ENCODE data around the gene ERVW-1.

The ERVW-1 gene

DNA sequence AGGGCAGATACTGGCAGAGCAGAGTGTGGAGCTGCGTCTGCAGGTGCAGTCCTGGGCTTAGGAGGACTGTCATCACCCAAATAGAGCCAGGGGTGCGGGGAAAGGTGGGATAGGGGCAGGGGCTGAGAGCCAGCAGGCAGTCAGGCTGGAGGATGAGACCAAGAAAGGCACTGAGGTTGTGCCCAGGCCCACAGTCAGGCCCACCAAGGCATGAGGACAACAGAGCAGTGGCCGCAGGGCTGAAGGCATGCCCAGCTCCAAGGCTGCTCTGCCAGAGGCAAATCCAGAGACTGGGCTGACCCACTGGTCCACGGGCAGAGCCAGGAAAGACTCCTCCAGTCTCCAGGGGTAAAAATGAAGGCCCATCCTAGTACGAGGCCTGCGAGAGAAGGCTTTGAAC is 54.8 kb downstream of the ERVW-1 start:
- TF ChIP-seq, protein P1, sequence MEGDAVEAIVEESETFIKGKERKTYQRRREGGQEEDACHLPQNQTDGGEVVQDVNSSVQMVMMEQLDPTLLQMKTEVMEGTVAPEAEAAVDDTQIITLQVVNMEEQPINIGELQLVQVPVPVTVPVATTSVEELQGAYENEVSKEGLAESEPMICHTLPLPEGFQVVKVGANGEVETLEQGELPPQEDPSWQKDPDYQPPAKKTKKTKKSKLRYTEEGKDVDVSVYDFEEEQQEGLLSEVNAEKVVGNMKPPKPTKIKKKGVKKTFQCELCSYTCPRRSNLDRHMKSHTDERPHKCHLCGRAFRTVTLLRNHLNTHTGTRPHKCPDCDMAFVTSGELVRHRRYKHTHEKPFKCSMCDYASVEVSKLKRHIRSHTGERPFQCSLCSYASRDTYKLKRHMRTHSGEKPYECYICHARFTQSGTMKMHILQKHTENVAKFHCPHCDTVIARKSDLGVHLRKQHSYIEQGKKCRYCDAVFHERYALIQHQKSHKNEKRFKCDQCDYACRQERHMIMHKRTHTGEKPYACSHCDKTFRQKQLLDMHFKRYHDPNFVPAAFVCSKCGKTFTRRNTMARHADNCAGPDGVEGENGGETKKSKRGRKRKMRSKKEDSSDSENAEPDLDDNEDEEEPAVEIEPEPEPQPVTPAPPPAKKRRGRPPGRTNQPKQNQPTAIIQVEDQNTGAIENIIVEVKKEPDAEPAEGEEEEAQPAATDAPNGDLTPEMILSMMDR (conservative IDR thresholded peaks at IDR 0.05; ENCODE audit: low read depth, low read length) = no peak
- H3K4me1 ChIP-seq (ENCODE audit: low read depth, poor library complexity, severe bottlenecking) = peaks cover 10% of the 10 kb centered on the region
- no peaks in the 10 kb centered on the region for H3K27me3 ChIP-seq (ENCODE audit: insufficient read depth, low read depth)
- H3K36me3 ChIP-seq (ENCODE audit: insufficient read depth) = no peaks in the 10 kb centered on the region
- H3K79me2 ChIP-seq (ENCODE audit: insufficient read depth, low read depth) = no peaks in the 10 kb centered on the region
- no peak overlapping the region for H3K4me3 ChIP-seq (IDR thresholded peaks at IDR 0.05; ENCODE audit: insufficient read depth, low read depth, low read length)
- no peak overlapping the region for H3K4me2 ChIP-seq
- no peak overlapping the region; the same call in 1 of the 2 replicates for H2AFZ ChIP-seq (ENCODE audit: low read depth)
- H3K27ac ChIP-seq = no peak overlapping the region
- H4K20me1 ChIP-seq (ENCODE audit: insufficient read depth) = no peaks in the 10 kb centered on the region
- H3K9ac ChIP-seq = no peak overlapping the region

DNA sequence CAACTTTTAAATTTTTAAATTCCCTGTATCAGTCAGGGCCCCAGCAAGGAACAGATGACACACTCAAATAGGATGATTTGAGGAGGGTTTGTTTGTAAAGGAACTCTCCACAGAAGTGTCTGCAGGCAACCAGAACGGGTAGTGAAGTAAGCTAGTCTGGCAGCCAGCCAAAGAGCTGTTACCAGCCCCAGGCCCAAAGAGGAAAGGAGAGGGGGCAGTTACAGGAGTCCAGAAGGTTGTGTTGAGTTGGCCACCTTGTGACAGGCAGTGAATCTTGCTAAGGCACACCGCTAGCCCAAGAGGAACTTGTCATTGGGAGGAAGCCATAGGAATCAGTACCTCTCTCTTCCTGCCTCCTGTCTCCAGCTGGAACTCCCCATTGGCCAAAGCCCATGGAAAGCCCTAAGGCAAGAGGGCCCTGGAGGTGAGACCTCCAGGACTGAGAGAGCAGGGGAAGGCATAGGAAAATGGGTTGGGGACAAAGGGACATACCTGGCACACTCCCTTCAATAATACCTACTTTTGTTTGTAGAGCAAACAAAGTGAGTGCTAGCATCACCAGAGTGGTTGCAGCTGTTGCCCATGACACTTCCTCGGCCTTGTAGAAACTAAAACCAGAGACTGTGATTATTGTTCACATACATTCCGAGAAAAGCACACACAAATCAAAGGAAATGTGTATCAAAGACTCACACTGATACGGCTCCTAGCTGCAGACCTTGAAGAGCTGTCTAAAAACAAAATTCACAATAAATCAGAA is 55.9 kb downstream of the ERVW-1 start:
- Histone ChIP-seq H2AFZ (ENCODE audit: low read depth) (no peak overlapping the region), H3K36me3 (ENCODE audit: insufficient read depth) (no peaks in the 10 kb centered on the region), H3K79me2 (ENCODE audit: insufficient read depth, low read depth) (no peaks in the 10 kb centered on the region), H3K27ac (no peak overlapping the region), H3K27me3 (ENCODE audit: insufficient read depth, low read depth) (no peaks in the 10 kb centered on the region), H3K4me2 (no peak overlapping the region), H3K4me3 (IDR thresholded peaks at IDR 0.05; ENCODE audit: insufficient read depth, low read depth, low read length) (no peak overlapping the region), H4K20me1 (ENCODE audit: insufficient read depth) (no peaks in the 10 kb centered on the region), H3K9ac (no peak overlapping the region), H3K4me1 (ENCODE audit: low read depth, poor library complexity, severe bottlenecking) (peaks cover 10% of the 10 kb centered on the region)
- TF ChIP-seq, protein P1 (conservative IDR thresholded peaks at IDR 0.05; ENCODE audit: low read depth, low read length) = no peak

All from KMS-11 (cell line).